AG20443 (cell line): ENCODE results near the gene SAXO1.
"Not testable (repeated sequence)": the region's sequence is repeated elsewhere in the genome, so short reads cannot be mapped to it uniquely, and the experiment has no call there.

ENCODE experiments used
- DNase-seq: peaks from one replicate; pipeline ENCODE4 v3.0.0; 2012; ENCODE audit warnings: low spot score, mixed read lengths

Gene SAXO1

GRCh38 chr9:19033015-19033414, at the start of gene SAXO1:
SAXO1 (minus strand) TSS chr9:19033209; CDS start chr9:19032908, 301 bp downstream.
- no peak for DNase-seq

- DNase-seq, result no peak
Measured at GRCh38 chr9:19074836-19075235, 41.8 kb upstream of the SAXO1 start.

GRCh38 chr9:19074229-19074628, 41.2 kb upstream of the SAXO1 start:
- no peak for DNase-seq

- DNase-seq, result no peak
Measured at GRCh38 chr9:19057033-19057432, 24.0 kb upstream of the SAXO1 start.

GRCh38 chr9:19050637-19051591, 17.9 kb upstream of the SAXO1 start:
- no peak for DNase-seq

GRCh38 chr9:19049917-19050636, 17.1 kb upstream of the SAXO1 start:
- DNase-seq, result peak; percentile 49

GRCh38 chr9:19048966-19049916, 16.2 kb upstream of the SAXO1 start, which contains the start of gene RRAGA:
RRAGA (plus strand) TSS chr9:19049427; CDS start chr9:19049660, 233 bp downstream.
- peak; percentile 98 for DNase-seq

- DNase-seq, result no peak
Measured at GRCh38 chr9:19036611-19037010, 3.6 kb upstream of the SAXO1 start.

GRCh38 chr9:19032406-19032805, 603 bp downstream of the SAXO1 start:
- DNase-seq, result no peak

GRCh38 chr9:19030899-19031298, 2.1 kb downstream of the SAXO1 start:
- peak; percentile 68 for DNase-seq

- peak; percentile 88 for DNase-seq
Measured at GRCh38 chr9:19028835-19029451, 4.1 kb downstream of the SAXO1 start.

GRCh38 chr9:19027825-19028224, 5.2 kb downstream of the SAXO1 start:
- no peak for DNase-seq

- no peak for DNase-seq
Measured at GRCh38 chr9:19026375-19026774, 6.6 kb downstream of the SAXO1 start.

- DNase-seq, result no peak
Measured at GRCh38 chr9:19023078-19023477, 9.9 kb downstream of the SAXO1 start.

- DNase-seq, result no peak
Measured at GRCh38 chr9:19022206-19022605, 10.8 kb downstream of the SAXO1 start.

- DNase-seq, result not testable (repeated sequence)
Measured at GRCh38 chr9:19021649-19022048, 11.4 kb downstream of the SAXO1 start.

- no peak for DNase-seq
Measured at GRCh38 chr9:19020886-19021455, 12.0 kb downstream of the SAXO1 start.

- no peak for DNase-seq
Measured at GRCh38 chr9:19018201-19018600, 14.8 kb downstream of the SAXO1 start.

- no peak for DNase-seq
Measured at GRCh38 chr9:19009391-19009965, 23.5 kb downstream of the SAXO1 start.

GRCh38 chr9:19000133-19000532, 32.9 kb downstream of the SAXO1 start:
- DNase-seq, result no peak
